CD4-positive, alpha-beta T cell (primary cell): ENCODE measurements around the gene POLR3G. TPM values are rescaled to one million over a fixed set of nuclear protein-coding genes. Genes with fewer than 3 reads are reported as not detected.

Source experiments
- ATAC-seq: fragments of 200-7000 bp; cut with Tn5 transposase; one replicate; pipeline ENCODE4 v1.10.0; 2022; ENCODE audit warnings: mild to moderate bottlenecking; ENCODE audit not compliant: poor library complexity
- CTCF ChIA-PET: fragments of 350-600 bp; sonication (Branson Sonifier 250); formaldehyde crosslinking; loops from one replicate; lab custom pipeline; 2021; ENCODE audit warnings: antibody characterized with exemption, inconsistent platforms; lab: Charles Lee
- POLR2A ChIA-PET: fragments of 350-600 bp; sonication (Branson Sonifier 250); formaldehyde crosslinking; loops from one replicate; lab custom pipeline; 2021; ENCODE audit warnings: antibody characterized with exemption, inconsistent platforms; lab: Charles Lee
- DNase-seq, 14 experiments: peaks; one replicate each; pipeline ENCODE4 v3.0.0-alpha.2; 2013 to 2020; ENCODE audit warnings: mixed read lengths in 2 of 14
- H3K27ac ChIP-seq, 2 donors: one replicate each; pipeline versions ENCODE4 v1.5.1 to v1.7.0; 2013; ENCODE audit warnings: low read length in 2 of 2, low read depth in 1 of 2, mild to moderate bottlenecking in 1 of 2
- H3K27me3 ChIP-seq, 2 experiments: 1 replicate in 1 of 2; 2 replicates in 1 of 2; pipeline versions ENCODE4 v1.6.1 to v1.7.0; 2013; ENCODE audit warnings: low read length in 2 of 2, control low read depth in 1 of 2, mild to moderate bottlenecking in 1 of 2, moderate library complexity in 1 of 2; ENCODE audit not compliant: insufficient read depth in 2 of 2, control insufficient read depth in 1 of 2
- H3K36me3 ChIP-seq: one replicate; pipeline ENCODE4 v1.6.1; 2013; ENCODE audit warnings: low read length, control low read depth; ENCODE audit not compliant: insufficient read depth
- H3K4me1 ChIP-seq: one replicate; pipeline ENCODE4 v1.6.1; 2013; ENCODE audit warnings: low read length, control low read depth; ENCODE audit not compliant: insufficient read depth
- H3K4me3 ChIP-seq: one replicate; pipeline ENCODE4 v1.5.1; 2013; ENCODE audit warnings: mild to moderate bottlenecking, low read length, moderate library complexity
- H3K9me3 ChIP-seq, 2 experiments: 1 replicate in 1 of 2; 2 replicates in 1 of 2; pipeline versions ENCODE4 v1.6.1 to v1.7.0; 2013; ENCODE audit warnings: low read length in 2 of 2, mild to moderate bottlenecking in 2 of 2, control low read depth in 1 of 2, moderate library complexity in 1 of 2; ENCODE audit not compliant: control insufficient read depth in 1 of 2, insufficient read depth in 1 of 2
- H3K27ac Mint-ChIP-seq: one replicate; pipeline ENCODE4 v1.8.0; 2020; ENCODE audit warnings: mixed read lengths
- H3K27me3 Mint-ChIP-seq: one replicate; pipeline ENCODE4 v1.8.0; 2021; ENCODE audit warnings: mixed read lengths
- H3K36me3 Mint-ChIP-seq: one replicate; pipeline ENCODE4 v1.8.0; 2021; ENCODE audit warnings: low read depth, mixed read lengths
- H3K4me1 Mint-ChIP-seq: one replicate; pipeline ENCODE4 v1.8.0; 2021; ENCODE audit warnings: low read depth, mixed read lengths
- H3K4me3 Mint-ChIP-seq: one replicate; pipeline ENCODE4 v1.8.0; 2020; ENCODE audit warnings: mild to moderate bottlenecking, mixed read lengths
- H3K9me3 Mint-ChIP-seq: one replicate; pipeline ENCODE4 v1.8.0; 2020; ENCODE audit warnings: mixed read lengths
- CTCF ChIP-seq: fragments of 200-600 bp; IDR thresholded peaks from one replicate; pipeline ENCODE4 v1.8.0; 2022; ENCODE audit warnings: antibody characterized with exemption, mild to moderate bottlenecking
- intact Hi-C, 2 experiments: fragments of 100-400 bp; cut with DNase I in 1 of 2; cut with micrococcal nuclease in 1 of 2; formaldehyde crosslinking; loops; one replicate each; pipeline versions ENCODE4 v1.15.1 to v1.9.0; 2023 to 2025; cut with DNase I, micrococcal nuclease
- total RNA-seq, 174 experiments: library from RNA in 2 of 174; stranded (reverse) in 2 of 174; gene quantifications; one replicate each; pipeline ENCODE4 v1.2.3 and lab custom pipeline; 2021 to 2026

The POLR3G gene
- total RNA-seq, 2 experiments from 2014 or later, result 0.80 to 2.3 TPM

DNA sequence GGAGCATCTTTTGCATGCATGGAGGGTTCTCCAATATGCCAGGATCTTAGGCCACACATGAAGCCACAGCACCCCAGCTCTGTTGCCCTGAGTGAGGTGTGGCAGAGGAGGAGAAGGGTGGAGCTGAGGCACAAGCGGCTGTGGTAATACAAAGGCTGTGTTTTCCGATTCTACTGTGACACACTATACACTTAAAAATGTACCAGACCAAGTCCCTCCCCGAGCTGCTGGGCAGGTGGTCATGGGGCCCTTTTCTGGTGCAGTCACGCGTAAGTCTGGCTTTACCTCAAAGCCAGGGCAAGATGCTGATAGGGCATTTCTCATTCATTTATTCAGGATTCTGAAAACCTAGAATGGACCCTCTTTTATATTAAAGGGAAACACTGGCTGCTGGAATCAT is 87.7 kb downstream of the POLR3G start:
- H3K36me3 Mint-ChIP-seq, result no peaks in the 10 kb centered on the region
- Histone ChIP-seq H3K27me3 (peaks cover 16 to 43% of the 10 kb centered on the region in 2 experiments), H3K27ac (no peak overlapping the region), H3K4me3 (no peak overlapping the region), H3K36me3 (no peaks in the 10 kb centered on the region), H3K4me1 (peaks cover 10% of the 10 kb centered on the region), H3K9me3 (peaks cover 0 to 5% of the 10 kb centered on the region in 2 experiments)
- intact Hi-C loops, result no loop called here
- no peak overlapping the region for H3K4me3 Mint-ChIP-seq
- peaks cover 81% of the 10 kb centered on the region for H3K27me3 Mint-ChIP-seq
- H3K4me1 Mint-ChIP-seq, result peaks cover 11% of the 10 kb centered on the region
- no peak for TF ChIP-seq CTCF
- H3K9me3 Mint-ChIP-seq, result no peaks in the 10 kb centered on the region
- DNase-seq (no peak), ATAC-seq (no peak)
- ChIA-PET CTCF (no interaction called here), POLR2A (no interaction called here)
- no peak overlapping the region for H3K27ac Mint-ChIP-seq

DNA sequence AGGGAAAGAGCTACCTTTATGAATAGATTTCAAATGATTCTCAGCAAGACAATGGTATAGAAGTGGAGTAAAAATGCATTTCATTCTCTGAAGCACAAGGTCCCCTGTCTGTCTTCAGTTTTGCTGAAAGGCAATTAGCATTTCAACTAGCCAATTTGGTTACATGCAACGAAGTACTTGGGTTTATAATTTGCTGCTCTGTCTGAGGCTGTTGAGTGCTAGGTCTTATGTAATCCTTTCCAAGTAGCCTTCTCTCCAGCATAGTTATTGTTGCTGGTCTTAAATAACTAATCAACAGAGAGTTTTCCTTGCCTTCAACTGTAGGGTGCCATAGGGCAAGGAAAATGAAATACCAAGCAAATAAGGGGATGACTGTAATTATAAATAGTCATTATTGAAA is 88.4 kb downstream of the POLR3G start:
- Mint-ChIP-seq H3K27me3 (peaks cover 79% of the 10 kb centered on the region), H3K4me1 (peaks cover 7% of the 10 kb centered on the region), H3K9me3 (no peaks in the 10 kb centered on the region), H3K36me3 (no peaks in the 10 kb centered on the region), H3K4me3 (no peak overlapping the region), H3K27ac (no peak overlapping the region)
- ChIA-PET POLR2A (no interaction called here), CTCF (no interaction called here)
- DNase-seq, result no peak
- TF ChIP-seq CTCF, result no peak
- ATAC-seq, result no peak
- no peak overlapping the region for H3K27ac ChIP-seq
- peaks cover 10% of the 10 kb centered on the region for H3K4me1 ChIP-seq
- peaks cover 0 to 5% of the 10 kb centered on the region in 2 experiments for H3K9me3 ChIP-seq
- no peaks in the 10 kb centered on the region for H3K36me3 ChIP-seq
- no peak overlapping the region for H3K4me3 ChIP-seq
- intact Hi-C loops, result no loop called here
- peaks cover 9 to 35% of the 10 kb centered on the region in 2 experiments for H3K27me3 ChIP-seq

Other genes starting within 250 kb of the POLR3G start
- gene CETN3, start 65.1 kb upstream of the POLR3G start, total RNA-seq, result 1 to 10 TPM; 3.2 to 4.9 TPM
- 1 to 10 TPM; 3.9 to 4.1 TPM for gene MBLAC2, start 93 bp upstream of the POLR3G start, total RNA-seq
- gene LYSMD3, start 54.7 kb downstream of the POLR3G start, total RNA-seq, result 10 to 100 TPM; 27.6 to 32.8 TPM
- 1 to 10 TPM in 1 of 2 experiments, under 1 TPM in 1; 0.81 to 1.2 TPM for gene ADGRV1, start 83.9 kb downstream of the POLR3G start, total RNA-seq